Measurements from ENCODE around the gene AARS2. TPM values are rescaled to one million over a fixed set of nuclear protein-coding genes. Genes with fewer than 3 reads are reported as not detected.

AARS2 gene
- total RNA-seq, 2 donors from 2014 or later, result 8.2 to 9.6 TPM

- intact Hi-C loops (cut with DNase I), result no loop called here
- ATAC-seq (no peak), DNase-seq (no peak)
Measured at GRCh38 chr6:44256775-44257024, 56.4 kb downstream of the AARS2 start.

GRCh38 chr6:44255871-44256774, 57.0 kb downstream of the AARS2 start:
- intact Hi-C loops (cut with DNase I), result no loop called here
- DNase-seq, result no peak
- peak in 1 of 2 donors; percentile 6 for ATAC-seq

GRCh38 chr6:44255105-44255808, 57.9 kb downstream of the AARS2 start:
- DNase-seq (no peak), ATAC-seq (no peak)
- intact Hi-C loops (cut with DNase I), result no loop called here

GRCh38 chr6:44254191-44255104, 58.7 kb downstream of the AARS2 start:
- ATAC-seq, result no peak
- no peak for DNase-seq
- intact Hi-C loops (cut with DNase I), result no loop called here

DNA sequence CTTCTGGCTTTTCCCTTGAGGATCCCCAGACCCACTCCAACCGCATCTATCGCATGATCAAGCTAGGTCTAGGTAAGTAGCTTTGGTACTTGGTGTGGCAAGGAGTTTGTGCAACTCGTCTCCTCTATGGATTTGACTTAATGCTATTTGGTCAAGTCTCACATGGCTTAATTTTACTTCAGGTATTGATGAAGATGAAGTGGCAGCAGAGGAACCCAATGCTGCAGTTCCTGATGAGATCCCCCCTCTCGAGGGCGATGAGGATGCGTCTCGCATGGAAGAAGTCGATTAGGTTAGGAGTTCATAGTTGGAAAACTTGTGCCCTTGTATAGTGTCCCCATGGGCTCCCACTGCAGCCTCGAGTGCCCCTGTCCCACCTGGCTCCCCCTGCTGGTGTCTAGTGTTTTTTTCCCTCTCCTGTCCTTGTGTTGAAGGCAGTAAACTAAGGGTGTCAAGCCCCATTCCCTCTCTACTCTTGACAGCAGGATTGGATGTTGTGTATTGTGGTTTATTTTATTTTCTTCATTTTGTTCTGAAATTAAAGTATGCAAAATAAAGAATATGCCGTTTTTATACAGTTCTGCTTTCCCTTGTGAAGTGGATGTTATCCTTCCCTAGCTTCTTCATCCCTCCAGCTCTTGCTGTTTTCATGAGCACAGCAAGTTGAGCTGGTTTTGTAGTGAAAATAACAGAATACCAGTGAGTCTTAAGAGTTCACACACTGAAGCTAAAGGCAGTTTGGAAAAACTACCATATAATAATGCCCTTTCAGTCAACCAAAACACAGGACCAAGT, 59.6 kb downstream of the AARS2 start:
- DNase-seq (no peak), ATAC-seq (no peak)
- intact Hi-C loops (cut with DNase I), result no loop called here

DNA sequence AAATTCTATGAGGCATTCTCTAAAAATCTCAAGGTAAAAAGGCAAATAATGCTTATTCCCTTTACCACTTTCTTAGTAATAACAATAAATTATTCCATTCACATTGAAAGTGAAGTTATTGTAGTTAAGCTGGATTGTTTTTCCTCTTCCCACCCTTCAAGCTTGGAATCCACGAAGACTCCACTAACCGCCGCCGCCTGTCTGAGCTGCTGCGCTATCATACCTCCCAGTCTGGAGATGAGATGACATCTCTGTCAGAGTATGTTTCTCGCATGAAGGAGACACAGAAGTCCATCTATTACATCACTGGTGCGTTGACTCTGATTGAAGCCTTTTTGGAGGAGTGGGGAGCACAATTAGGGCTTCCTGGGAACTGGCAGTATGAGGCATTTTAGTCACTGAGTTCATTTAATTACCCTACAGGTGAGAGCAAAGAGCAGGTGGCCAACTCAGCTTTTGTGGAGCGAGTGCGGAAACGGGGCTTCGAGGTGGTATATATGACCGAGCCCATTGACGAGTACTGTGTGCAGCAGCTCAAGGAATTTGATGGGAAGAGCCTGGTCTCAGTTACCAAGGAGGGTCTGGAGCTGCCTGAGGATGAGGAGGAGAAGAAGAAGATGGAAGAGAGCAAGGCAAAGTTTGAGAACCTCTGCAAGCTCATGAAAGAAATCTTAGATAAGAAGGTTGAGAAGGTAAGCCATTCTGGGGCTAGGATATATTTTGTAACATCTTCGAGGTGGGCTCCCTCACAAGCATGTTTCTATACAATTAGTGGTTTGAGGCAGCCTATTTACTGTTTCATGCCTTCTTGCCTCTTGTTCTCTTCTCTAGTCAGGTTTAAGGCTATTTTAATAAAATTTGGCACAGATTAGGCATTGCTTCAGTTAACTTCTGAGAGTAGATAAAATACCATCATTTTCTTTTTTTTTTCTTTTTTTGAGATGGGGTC, 61.3 kb downstream of the AARS2 start:
- peak; percentile 20 for DNase-seq
- no peak for ATAC-seq
- intact Hi-C loops (cut with DNase I), result no loop called here

DNA sequence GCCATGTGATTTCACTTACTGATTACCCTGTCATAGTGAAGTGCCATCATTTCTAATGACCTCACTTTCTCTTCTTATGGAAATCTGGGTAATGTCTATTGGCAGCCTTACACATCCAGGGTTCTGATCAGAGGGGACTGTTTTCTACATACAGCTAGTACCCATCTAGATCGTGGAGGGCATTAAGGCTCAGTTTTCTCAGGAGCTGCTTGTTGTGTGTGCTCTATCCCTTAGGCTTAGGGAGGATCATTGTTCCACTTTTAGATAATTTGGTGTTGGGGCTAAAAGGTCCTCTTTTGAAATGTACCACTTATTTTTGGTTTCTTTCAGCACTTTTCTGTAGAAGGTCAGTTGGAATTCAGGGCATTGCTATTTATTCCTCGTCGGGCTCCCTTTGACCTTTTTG, 62.4 kb downstream of the AARS2 start:
- intact Hi-C loops (cut with DNase I), result no loop called here
- no peak for DNase-seq
- ATAC-seq, result no peak

- intact Hi-C loops (cut with DNase I), result no loop called here
- no peak for ATAC-seq
- DNase-seq, result peak; percentile 1
Measured at GRCh38 chr6:44250067-44250717, 63.0 kb downstream of the AARS2 start.

Other genes starting within 250 kb of the AARS2 start
- 10 to 100 TPM; 32.4 to 41.2 TPM for gene MRPL14, start 185.9 kb downstream of the AARS2 start, total RNA-seq
- gene TMEM63B, start 185.8 kb downstream of the AARS2 start, total RNA-seq, result 10 to 100 TPM; 40.4 to 48.1 TPM
- under 1 TPM; 0.39 to 0.97 TPM for gene CAPN11, start 154.5 kb downstream of the AARS2 start, total RNA-seq
- 1 to 10 TPM; 2.4 to 3.8 TPM for gene MYMX, start 96.4 kb downstream of the AARS2 start, total RNA-seq
- 100 to 1,000 TPM; 115 to 130 TPM for gene SLC29A1, start 89.8 kb downstream of the AARS2 start, total RNA-seq
- 100 to 1,000 TPM; 657 to 662 TPM for gene HSP90AB1, start 66.2 kb downstream of the AARS2 start, total RNA-seq
- gene SLC35B2, start 55.8 kb downstream of the AARS2 start, total RNA-seq, result 10 to 100 TPM; 23.3 to 29.9 TPM
- 1 to 10 TPM; 3.8 to 5.8 TPM for gene NFKBIE, start 47.8 kb downstream of the AARS2 start, total RNA-seq
- gene TMEM151B, start 42.9 kb downstream of the AARS2 start, total RNA-seq, result under 1 TPM in 1 of 2 donors, not detected in 1; 0.05 TPM
- gene SPATS1, start 29.3 kb upstream of the AARS2 start, total RNA-seq, result not detected
- gene CDC5L, start 74.4 kb upstream of the AARS2 start, total RNA-seq, result 10 to 100 TPM; 17.8 to 19.1 TPM

All from left cardiac atrium (tissue), 4 donors.